Measurements from ENCODE around the gene DNAJC10. TPM values are rescaled to one million over a fixed set of nuclear protein-coding genes. Genes with fewer than 3 reads are reported as not detected.
"Not testable (repeated sequence)": the region's sequence is repeated elsewhere in the genome, so short reads cannot be mapped to it uniquely, and the experiment has no call there.

The DNAJC10 gene
- total RNA-seq, 1 donor from 2014 or later = 55.8 TPM

DNA sequence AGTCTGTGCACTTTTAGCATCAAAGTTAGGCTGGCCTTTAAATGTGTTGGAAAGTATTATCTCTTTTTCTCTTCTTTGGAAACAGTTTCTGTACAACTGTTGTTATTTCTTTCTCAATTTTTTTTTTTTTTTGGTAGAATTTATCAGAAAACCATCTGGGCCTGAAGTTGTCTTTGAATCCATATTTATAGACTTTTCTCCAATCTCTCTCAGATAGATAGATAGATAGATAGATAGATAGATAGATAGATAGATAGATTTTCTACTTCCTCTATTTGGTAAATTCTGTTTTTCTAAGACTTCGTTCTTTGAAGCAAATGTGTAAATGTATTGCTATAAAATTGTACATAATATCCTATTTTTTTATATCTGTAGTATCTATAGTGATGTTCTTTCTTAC lies 17.5 kb downstream of the DNAJC10 start:
- no peak for DNase-seq
- peaks cover 61% of the 10 kb centered on the region for H3K36me3 ChIP-seq
- H3K4me3 ChIP-seq = no peak overlapping the region
- no peak for TF ChIP-seq CTCF (IDR thresholded peaks at IDR 0.05; ENCODE audit: borderline replicate concordance)
- no peaks in the 10 kb centered on the region for H3K4me1 ChIP-seq
- H3K27ac ChIP-seq (replicated peaks) = no peak overlapping the region
- H3K9me3 ChIP-seq (replicated peaks) = no peaks in the 10 kb centered on the region
- intact Hi-C loops (cut with micrococcal nuclease) = no loop called here
- H3K27me3 ChIP-seq (ENCODE audit: low read depth) = no peaks in the 10 kb centered on the region

DNA sequence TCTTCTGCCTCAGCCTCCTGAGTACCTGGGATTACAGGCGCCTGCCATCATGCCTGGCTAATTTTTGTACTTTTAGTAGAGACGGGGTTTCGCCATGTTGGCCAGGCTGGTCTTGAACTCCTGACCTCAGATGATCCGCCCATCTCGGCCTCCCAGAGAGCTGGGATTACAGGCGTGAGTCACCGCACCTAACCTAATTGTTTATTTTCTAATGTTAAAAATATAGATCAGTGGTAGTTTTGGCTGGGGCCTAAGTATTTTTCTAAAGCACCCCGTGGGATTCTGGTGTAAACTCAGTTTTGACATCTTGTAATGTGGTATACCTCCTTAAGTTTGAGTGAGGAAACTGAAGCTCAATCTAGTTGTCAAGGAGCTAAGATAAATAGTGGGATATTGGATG lies 20.8 kb downstream of the DNAJC10 start:
- H3K4me1 ChIP-seq; H3K4me3 ChIP-seq; H3K9me3 ChIP-seq (replicated peaks); DNase-seq; intact Hi-C loops (cut with micrococcal nuclease); H3K27me3 ChIP-seq (ENCODE audit: low read depth); H3K27ac ChIP-seq (replicated peaks): not testable (repeated sequence)
- H3K36me3 ChIP-seq = peaks cover 49% of the 10 kb centered on the region

- no peak for TF ChIP-seq CTCF (IDR thresholded peaks at IDR 0.05; ENCODE audit: borderline replicate concordance)
- Histone ChIP-seq H3K27me3 (ENCODE audit: low read depth) (no peaks in the 10 kb centered on the region), H3K9me3 (replicated peaks) (no peaks in the 10 kb centered on the region), H3K4me3 (no peak overlapping the region), H3K4me1 (peaks cover 9% of the 10 kb centered on the region), H3K36me3 (peaks cover 81% of the 10 kb centered on the region), H3K27ac (replicated peaks) (no peak overlapping the region)
- no peak for DNase-seq
- intact Hi-C loops (cut with micrococcal nuclease) = no loop called here
Measured at GRCh38 chr2:182740701-182741100, 24.6 kb downstream of the DNAJC10 start.

DNA sequence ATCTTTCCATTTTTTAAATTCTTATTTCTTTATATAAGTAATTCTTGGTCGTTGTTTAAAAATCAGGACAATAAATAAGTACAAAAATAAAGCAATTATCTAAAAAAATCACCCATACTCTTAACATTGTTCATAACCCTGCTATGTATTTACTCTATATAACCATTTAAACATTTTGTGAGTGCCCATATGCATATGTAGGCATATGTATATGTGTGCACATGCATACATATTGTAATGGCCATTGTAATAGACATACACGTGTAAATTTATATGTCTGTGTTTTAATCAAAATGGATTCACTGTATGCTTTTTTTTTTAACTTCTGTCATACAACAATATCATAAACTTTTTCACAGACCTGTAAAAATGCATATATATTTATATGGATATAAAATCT lies 25.6 kb downstream of the DNAJC10 start:
- Histone ChIP-seq H3K9me3 (replicated peaks) (peaks cover 9% of the 10 kb centered on the region), H3K27me3 (ENCODE audit: low read depth) (no peaks in the 10 kb centered on the region), H3K4me3 (no peak overlapping the region), H3K27ac (replicated peaks) (no peak overlapping the region), H3K36me3 (peaks cover 84% of the 10 kb centered on the region), H3K4me1 (peaks cover 9% of the 10 kb centered on the region)
- no peak for DNase-seq
- no peak for TF ChIP-seq CTCF (IDR thresholded peaks at IDR 0.05; ENCODE audit: borderline replicate concordance)
- intact Hi-C loops (cut with micrococcal nuclease) = no loop called here

GRCh38 chr2:182744490-182744889 lies 28.4 kb downstream of the DNAJC10 start:
- Histone ChIP-seq H3K4me3 (no peak overlapping the region), H3K9me3 (replicated peaks) (peaks cover 9% of the 10 kb centered on the region), H3K27ac (replicated peaks) (no peak overlapping the region), H3K27me3 (ENCODE audit: low read depth) (no peaks in the 10 kb centered on the region), H3K36me3 (peaks cover 70% of the 10 kb centered on the region), H3K4me1 (peaks cover 9% of the 10 kb centered on the region)
- intact Hi-C loops (cut with micrococcal nuclease) = no loop called here
- TF ChIP-seq CTCF (IDR thresholded peaks at IDR 0.05; ENCODE audit: borderline replicate concordance) = no peak
- no peak for DNase-seq

DNA sequence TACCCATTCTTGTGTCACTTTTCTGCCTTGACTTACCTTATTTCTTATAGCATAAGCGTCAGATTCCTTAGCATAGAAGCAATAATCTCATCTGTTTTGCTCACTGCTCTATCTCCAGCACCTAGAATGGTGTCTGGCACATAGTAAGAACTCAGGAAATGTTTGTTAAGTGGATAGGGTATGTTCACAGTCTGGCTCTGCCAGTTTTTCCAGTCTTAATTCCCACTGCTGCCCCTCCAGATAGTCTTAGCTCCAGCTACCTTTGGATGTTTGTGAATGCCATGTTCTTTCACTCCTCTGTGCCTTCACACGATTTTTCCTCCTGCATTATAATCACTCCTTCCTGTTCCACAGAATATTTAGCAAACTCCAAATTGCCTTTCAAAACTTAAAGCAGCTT lies 29.0 kb downstream of the DNAJC10 start:
- intact Hi-C loops (cut with micrococcal nuclease) = no loop called here
- H3K4me1 ChIP-seq = peaks cover 9% of the 10 kb centered on the region
- no peak for DNase-seq
- peaks cover 76% of the 10 kb centered on the region for H3K36me3 ChIP-seq
- TF ChIP-seq CTCF (IDR thresholded peaks at IDR 0.05; ENCODE audit: borderline replicate concordance) = no peak
- peaks cover 9% of the 10 kb centered on the region for H3K9me3 ChIP-seq (replicated peaks)
- H3K27ac ChIP-seq (replicated peaks) = no peak overlapping the region
- no peak overlapping the region for H3K4me3 ChIP-seq
- no peaks in the 10 kb centered on the region for H3K27me3 ChIP-seq (ENCODE audit: low read depth)

DNA sequence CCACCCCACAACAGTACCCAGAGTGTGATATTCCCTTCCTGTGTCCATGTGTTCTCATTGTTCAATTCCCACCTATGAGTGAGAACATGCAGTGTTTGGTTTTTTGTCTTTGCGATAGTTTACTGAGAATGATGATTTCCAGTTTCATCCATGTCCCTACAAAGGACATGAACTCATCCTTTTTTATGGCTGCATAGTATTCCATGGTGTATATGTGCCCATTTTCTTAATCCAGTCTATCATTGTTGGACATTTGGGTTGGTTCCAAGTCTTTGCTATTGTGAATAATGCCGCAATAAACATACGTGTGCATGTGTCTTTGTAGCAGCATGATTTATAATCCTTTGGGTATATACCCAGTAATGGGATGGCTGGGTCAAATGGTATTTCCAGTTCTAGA lies 29.8 kb downstream of the DNAJC10 start:
- intact Hi-C loops (cut with micrococcal nuclease); H3K27me3 ChIP-seq (ENCODE audit: low read depth); H3K4me3 ChIP-seq: not testable (repeated sequence)

More for the DNA sequence above, 29.8 kb downstream of the DNAJC10 start:
- peaks cover 76% of the 10 kb centered on the region for H3K36me3 ChIP-seq
- H3K27ac ChIP-seq (replicated peaks); H3K9me3 ChIP-seq (replicated peaks); H3K4me1 ChIP-seq; DNase-seq: not testable (repeated sequence)

Measured in left ventricle myocardium inferior (tissue), 1 donor.